Neural cell (in vitro differentiated cells): Measurements from ENCODE around the gene SOX9. TPM values are rescaled to one million over a fixed set of nuclear protein-coding genes. Genes with fewer than 3 reads are reported as not detected.

Source experiments
- H2AFZ ChIP-seq: fragments of 200-600, 300-800 bp; sonication (generic), shearing (Covaris generic); 2 replicates; pipeline ENCODE4 v1.6.0; 2014; ENCODE audit warnings: low read depth, mild to moderate bottlenecking, antibody characterized with exemption, low read length, moderate library complexity
- H3F3A ChIP-seq: fragments of 200-600 bp; shearing (Covaris generic); 2 replicates; pipeline ENCODE4 v1.6.1; 2016; ENCODE audit warnings: mild to moderate bottlenecking, moderate library complexity, mixed read lengths, antibody characterized with exemption, low read length; ENCODE audit not compliant: insufficient read depth, poor library complexity, severe bottlenecking
- H3K27ac ChIP-seq: fragments of 200-600, 300-800 bp; sonication (generic), shearing (Covaris generic); 2 replicates; pipeline ENCODE4 v1.5.1; 2014; ENCODE audit warnings: mild to moderate bottlenecking, low read length, moderate library complexity
- H3K27me3 ChIP-seq: fragments of 300-800, 200-600 bp; sonication (generic), shearing (Covaris generic); 2 replicates; pipeline ENCODE4 v1.6.0; 2014; ENCODE audit warnings: mild to moderate bottlenecking, low read depth, low read length, moderate library complexity; ENCODE audit not compliant: insufficient read depth
- H3K36me3 ChIP-seq: fragments of 300-800, 200-600 bp; sonication (generic), shearing (Covaris generic); 2 replicates; pipeline ENCODE4 v1.5.1; 2014; ENCODE audit warnings: mild to moderate bottlenecking, antibody characterized with exemption, low read length, moderate library complexity; ENCODE audit not compliant: insufficient read depth
- H3K4me2 ChIP-seq: fragments of 300-800, 200-600 bp; sonication (generic), shearing (Covaris generic); 2 replicates; pipeline ENCODE4 v1.6.0; 2014; ENCODE audit warnings: mild to moderate bottlenecking, low read length
- H3K4me3 ChIP-seq: fragments of 300-800, 200-600 bp; sonication (generic), shearing (Covaris generic); 2 replicates; pipeline ENCODE4 v1.5.1; 2014; ENCODE audit warnings: mild to moderate bottlenecking, low read length, moderate library complexity
- H3K79me2 ChIP-seq: fragments of 200-600 bp; shearing (Covaris generic); replicated peaks from 2 replicates; pipeline ENCODE4 v1.6.0; 2014; ENCODE audit warnings: mild to moderate bottlenecking, low read length, moderate library complexity; ENCODE audit not compliant: insufficient read depth
- H3K9ac ChIP-seq: fragments of 300-800, 200-600 bp; sonication (generic), shearing (Covaris generic); 2 replicates; pipeline ENCODE4 v1.6.1; 2016; ENCODE audit warnings: mild to moderate bottlenecking, low read length, mixed read lengths
- H3K9me2 ChIP-seq: fragments of 200-600 bp; shearing (Covaris generic); 2 replicates; pipeline ENCODE4 v1.6.1; 2016; ENCODE audit warnings: mild to moderate bottlenecking, low read length, mixed read lengths; ENCODE audit not compliant: insufficient read depth
- H3K9me3 ChIP-seq: fragments of 200-600, 300-800 bp; sonication (generic), shearing (Covaris generic); 2 replicates; pipeline ENCODE4 v1.6.1; 2016; ENCODE audit warnings: mild to moderate bottlenecking, mixed run types, low read length, moderate library complexity, mixed read lengths
- H4K20me1 ChIP-seq: fragments of 200-600 bp; shearing (Covaris generic); 2 replicates; pipeline ENCODE4 v1.6.1; 2016; ENCODE audit warnings: mild to moderate bottlenecking, mixed run types; ENCODE audit not compliant: insufficient read depth
- EP300 ChIP-seq: fragments of 450-650 bp; conservative IDR thresholded peaks from 2 replicates; pipeline ENCODE4 v1.6.1; 2014; ENCODE audit warnings: antibody characterized with exemption, mild to moderate bottlenecking, moderate library complexity; ENCODE audit not compliant: poor library complexity, severe bottlenecking
- EZH2 ChIP-seq: fragments of 200-600, 300-800 bp; shearing (Covaris generic), sonication (generic); IDR thresholded peaks from 2 replicates; pipeline ENCODE4 v1.6.1; 2014; ENCODE audit warnings: antibody characterized with exemption, low read length, borderline replicate concordance, mild to moderate bottlenecking; ENCODE audit not compliant: insufficient read depth, poor library complexity, severe bottlenecking
- MXI1 ChIP-seq: fragments of 450-650 bp; conservative IDR thresholded peaks from 2 replicates; pipeline ENCODE4 v1.6.1; 2014; ENCODE audit warnings: antibody characterized with exemption, mild to moderate bottlenecking; ENCODE audit not compliant: poor library complexity, severe bottlenecking
- POLR2AphosphoS5 ChIP-seq: IDR thresholded peaks from 2 replicates; pipeline ENCODE4 v1.6.1; 2012
- RAD21 ChIP-seq: fragments of 450-650 bp; conservative IDR thresholded peaks from 2 replicates; pipeline ENCODE4 v1.6.1; 2014; ENCODE audit warnings: antibody characterized with exemption, mild to moderate bottlenecking, moderate library complexity
- REST ChIP-seq: IDR thresholded peaks from 2 replicates; pipeline ENCODE4 v1.6.1; 2012; ENCODE audit warnings: borderline replicate concordance
- SMC3 ChIP-seq: fragments of 450-650 bp; conservative IDR thresholded peaks from 2 replicates; pipeline ENCODE4 v1.6.1; 2014; ENCODE audit warnings: antibody characterized with exemption, mild to moderate bottlenecking, moderate library complexity; ENCODE audit not compliant: poor library complexity
- TAF1 ChIP-seq: IDR thresholded peaks from 2 replicates; pipeline ENCODE4 v1.6.1; 2012; ENCODE audit warnings: low read depth
- polyA plus RNA-seq: library from polyadenylated mRNA; depleted of rRNA; stranded (reverse); fragments of >200 nt; gene quantifications from 2 replicates; pipeline ENCODE4 v1.2.3, GENCODE V29; 2014
- TF ChIP-seq, protein P1 (sequence below): fragments of 450-650 bp; IDR thresholded peaks from 2 replicates; pipeline ENCODE4 v1.5.1; 2014; ENCODE audit warnings: antibody characterized with exemption, mild to moderate bottlenecking, moderate library complexity; ENCODE audit not compliant: poor library complexity, severe bottlenecking

SOX9 gene
- polyA plus RNA-seq, 1 donor from 2014 or later: 0.68 TPM

GRCh38 chr17:72110231-72110941, 10.4 kb upstream of the SOX9 start:
- Histone ChIP-seq H3K9ac (no peak overlapping the region), H2AFZ (no peak overlapping the region), H4K20me1 (no peaks in the 10 kb centered on the region), H3K27me3 (peaks cover 3% of the 10 kb centered on the region), H3K27ac (no peak overlapping the region), H3K9me3 (no peaks in the 10 kb centered on the region), H3K36me3 (no peaks in the 10 kb centered on the region), H3K4me3 (no peak overlapping the region), H3K4me2 (no peak overlapping the region), H3K79me2 (no peaks in the 10 kb centered on the region), H3F3A (no peaks in the 10 kb centered on the region), H3K9me2 (no peaks in the 10 kb centered on the region)
- TF ChIP-seq MXI1: no peak
- no peak for TF ChIP-seq POLR2AphosphoS5
- TF ChIP-seq EZH2: no peak
- TF ChIP-seq, protein P1, sequence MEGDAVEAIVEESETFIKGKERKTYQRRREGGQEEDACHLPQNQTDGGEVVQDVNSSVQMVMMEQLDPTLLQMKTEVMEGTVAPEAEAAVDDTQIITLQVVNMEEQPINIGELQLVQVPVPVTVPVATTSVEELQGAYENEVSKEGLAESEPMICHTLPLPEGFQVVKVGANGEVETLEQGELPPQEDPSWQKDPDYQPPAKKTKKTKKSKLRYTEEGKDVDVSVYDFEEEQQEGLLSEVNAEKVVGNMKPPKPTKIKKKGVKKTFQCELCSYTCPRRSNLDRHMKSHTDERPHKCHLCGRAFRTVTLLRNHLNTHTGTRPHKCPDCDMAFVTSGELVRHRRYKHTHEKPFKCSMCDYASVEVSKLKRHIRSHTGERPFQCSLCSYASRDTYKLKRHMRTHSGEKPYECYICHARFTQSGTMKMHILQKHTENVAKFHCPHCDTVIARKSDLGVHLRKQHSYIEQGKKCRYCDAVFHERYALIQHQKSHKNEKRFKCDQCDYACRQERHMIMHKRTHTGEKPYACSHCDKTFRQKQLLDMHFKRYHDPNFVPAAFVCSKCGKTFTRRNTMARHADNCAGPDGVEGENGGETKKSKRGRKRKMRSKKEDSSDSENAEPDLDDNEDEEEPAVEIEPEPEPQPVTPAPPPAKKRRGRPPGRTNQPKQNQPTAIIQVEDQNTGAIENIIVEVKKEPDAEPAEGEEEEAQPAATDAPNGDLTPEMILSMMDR: no peak
- no peak for TF ChIP-seq EP300
- TF ChIP-seq REST: no peak
- no peak for TF ChIP-seq TAF1
- TF ChIP-seq SMC3: no peak
- no peak for TF ChIP-seq RAD21

DNA sequence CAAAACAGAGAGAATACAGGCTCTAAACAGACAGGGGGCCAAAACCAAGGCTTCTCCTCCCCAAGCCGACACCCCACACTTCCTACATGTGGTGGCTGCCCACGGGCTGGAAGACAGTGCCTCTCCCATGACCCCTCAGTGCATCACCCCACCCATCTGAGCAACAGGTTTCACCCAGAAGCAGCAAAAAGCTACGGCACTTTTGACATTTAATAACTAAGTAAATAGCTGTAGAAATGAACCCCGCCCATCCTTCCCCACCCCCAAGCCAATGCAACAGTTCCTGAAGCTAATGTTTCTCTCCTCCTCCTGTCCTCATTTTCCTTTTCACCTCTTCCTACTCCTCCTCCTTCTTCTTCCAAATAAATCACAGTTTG, 9.9 kb upstream of the SOX9 start:
- Histone ChIP-seq H4K20me1 (no peaks in the 10 kb centered on the region), H3K79me2 (no peaks in the 10 kb centered on the region), H3K4me3 (no peak overlapping the region), H3K9me3 (peaks cover 1% of the 10 kb centered on the region), H3K9ac (no peak overlapping the region), H3K27me3 (peaks cover 8% of the 10 kb centered on the region), H3K36me3 (no peaks in the 10 kb centered on the region), H3K27ac (no peak overlapping the region), H3K9me2 (no peaks in the 10 kb centered on the region), H3K4me2 (no peak overlapping the region), H3F3A (no peaks in the 10 kb centered on the region), H2AFZ (no peak overlapping the region)
- no peak for TF ChIP-seq SMC3
- TF ChIP-seq REST: no peak
- TF ChIP-seq RAD21: no peak
- TF ChIP-seq, protein P1: no peak
- TF ChIP-seq EZH2: no peak
- TF ChIP-seq TAF1: no peak
- no peak for TF ChIP-seq MXI1
- TF ChIP-seq POLR2AphosphoS5: no peak
- TF ChIP-seq EP300: no peak
